Omental fat pad (tissue), 4 donors: Measurements from ENCODE around the gene NFATC1. TPM values are rescaled to one million over a fixed set of nuclear protein-coding genes. Genes with fewer than 3 reads are reported as not detected.

Experiments used
- ATAC-seq: fragments of 150-250 bp; one replicate; pipeline ENCODE4 v1.9.1; 2016; ENCODE audit warnings: mild to moderate bottlenecking, moderate library complexity; ENCODE audit not compliant: low FRiP score
- DNase-seq: peaks from one replicate; pipeline ENCODE4 v3.0.0-alpha.2; 2019; ENCODE audit warnings: low spot score
- CTCF ChIP-seq, 3 donors: fragments of 450-650 bp; IDR thresholded peaks; one replicate each; pipeline ENCODE4 v1.5.1; 2016 to 2017; ENCODE audit warnings: antibody characterized with exemption in 3 of 3, mild to moderate bottlenecking in 3 of 3, moderate library complexity in 2 of 3
- total RNA-seq, 4 donors: library from RNA; depleted of rRNA; stranded (reverse); fragments of >200 nt; gene quantifications; one replicate each; pipeline ENCODE4 v1.1.0, GENCODE V29; 2016

Gene NFATC1
- total RNA-seq, 4 donors from 2014 or later = 10.7 to 57.4 (median 19.1) TPM

GRCh38 chr18:79521416-79522205 lies 125.9 kb downstream of the NFATC1 start:
- ATAC-seq = no peak
- DNase-seq = no peak
- no peak for TF ChIP-seq CTCF (IDR thresholded peaks at IDR 0.05)

GRCh38 chr18:79522451-79523205 lies 126.9 kb downstream of the NFATC1 start:
- ATAC-seq = no peak
- DNase-seq = no peak
- TF ChIP-seq CTCF (IDR thresholded peaks at IDR 0.05) = no peak

DNA sequence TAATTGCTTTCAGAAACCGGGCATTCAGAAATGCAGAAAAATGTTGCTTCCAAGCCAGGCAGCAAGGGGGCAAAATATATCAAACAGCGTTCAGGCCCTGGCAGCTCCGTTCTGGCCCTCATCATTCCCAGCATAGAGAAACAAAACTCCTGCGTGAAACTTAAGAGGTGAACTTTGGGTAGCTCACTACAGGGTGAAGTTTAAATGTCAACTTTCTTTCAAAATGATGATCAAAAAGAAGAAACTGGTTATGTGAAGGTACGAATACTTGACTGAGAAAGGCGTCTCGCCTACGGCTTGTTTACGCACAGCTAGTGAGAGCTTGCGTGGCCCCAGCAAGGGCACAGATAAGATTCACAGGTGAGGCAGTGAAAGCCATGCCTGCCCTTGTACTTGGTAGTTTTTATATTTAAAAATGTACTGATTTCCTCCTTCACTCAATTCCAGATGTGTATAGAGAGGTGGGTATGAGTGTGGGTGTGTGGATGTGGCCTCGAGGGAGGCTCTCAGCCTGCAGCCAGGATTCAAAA lies 127.5 kb downstream of the NFATC1 start:
- no peak for ATAC-seq
- TF ChIP-seq CTCF (IDR thresholded peaks at IDR 0.05) = no peak

GRCh38 chr18:79523736-79524180 lies 128.0 kb downstream of the NFATC1 start:
- TF ChIP-seq CTCF (IDR thresholded peaks at IDR 0.05) = no peak
- no peak for DNase-seq

More for the DNA sequence above, 127.5 kb downstream of the NFATC1 start:
- DNase-seq = no peak

DNA sequence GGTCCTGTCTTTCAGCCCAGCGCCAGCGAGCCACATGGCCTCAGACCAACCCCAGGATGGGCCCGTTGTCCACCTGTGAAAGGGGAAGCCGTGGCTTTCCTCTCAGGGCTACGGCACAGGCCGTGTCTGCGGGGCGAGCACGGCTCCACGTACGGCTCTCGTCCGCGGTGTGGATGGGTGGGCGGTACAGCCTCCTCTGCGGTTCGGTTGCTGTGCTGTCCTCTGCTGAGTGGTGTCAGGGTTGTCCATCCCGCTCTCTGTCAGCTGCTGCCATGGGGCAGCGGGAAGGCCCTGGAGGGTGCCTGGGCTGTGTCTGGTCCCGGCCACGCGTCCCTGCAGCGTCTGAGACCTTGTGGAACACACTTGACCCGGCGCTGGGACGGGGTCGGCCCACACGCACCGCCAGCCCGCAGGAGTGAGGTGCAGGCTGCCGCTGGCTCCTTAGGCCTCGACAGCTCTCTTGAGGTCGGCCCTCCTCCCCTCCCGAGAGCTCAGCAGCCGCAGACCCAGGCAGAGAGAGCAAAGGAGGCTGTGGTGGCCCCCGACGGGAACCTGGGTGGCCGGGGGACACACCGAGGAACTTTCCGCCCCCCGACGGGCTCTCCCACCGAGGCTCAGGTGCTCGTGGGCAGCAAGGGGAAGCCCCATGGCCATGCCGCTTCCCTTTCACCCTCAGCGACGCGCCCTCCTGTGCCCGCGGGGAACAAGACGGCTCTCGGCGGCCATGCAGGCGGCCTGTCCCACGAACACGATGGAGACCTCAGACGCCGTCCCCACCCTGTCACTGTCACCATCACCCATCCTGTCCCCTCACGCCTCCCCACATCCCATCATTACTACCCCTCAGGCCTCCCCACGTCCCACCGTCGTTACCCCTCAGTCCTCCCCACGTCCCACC lies 128.7 kb downstream of the NFATC1 start:
- no peak for DNase-seq
- TF ChIP-seq CTCF (IDR thresholded peaks at IDR 0.05) = no peak
- no peak for ATAC-seq

More at GRCh38 chr18:79523736-79524180, 128.0 kb downstream of the NFATC1 start:
- ATAC-seq = no peak
